Measurements from ENCODE around the gene GABRR1.

GABRR1 gene

GRCh38 chr6:89161326-89162046, 55.7 kb downstream of the GABRR1 start:
- no peak overlapping the region for H3K27ac Mint-ChIP-seq
- H3K4me1 Mint-ChIP-seq (ENCODE audit: low read depth) = peaks cover 1% of the 10 kb centered on the region
- H3K36me3 Mint-ChIP-seq (ENCODE audit: low read depth) = peaks cover 24% of the 10 kb centered on the region

GRCh38 chr6:89160331-89161092, 56.6 kb downstream of the GABRR1 start:
- Mint-ChIP-seq H3K27ac (no peak overlapping the region), H3K9me3 (no peaks in the 10 kb centered on the region), H3K4me1 (ENCODE audit: low read depth) (peaks cover 3% of the 10 kb centered on the region), H3K27me3 (ENCODE audit: low read depth) (no peaks in the 10 kb centered on the region), H3K36me3 (ENCODE audit: low read depth) (peaks cover 26% of the 10 kb centered on the region), H3K4me3 (no peak overlapping the region)
- no peak for DNase-seq (ENCODE audit: low spot score)

More at GRCh38 chr6:89161326-89162046, 55.7 kb downstream of the GABRR1 start:
- Mint-ChIP-seq H3K27me3 (ENCODE audit: low read depth) (no peaks in the 10 kb centered on the region), H3K9me3 (no peaks in the 10 kb centered on the region), H3K4me3 (no peak overlapping the region)
- DNase-seq (ENCODE audit: low spot score) = no peak

GRCh38 chr6:89154131-89154530, 63.0 kb downstream of the GABRR1 start:
- Mint-ChIP-seq H3K4me1 (ENCODE audit: low read depth) (peaks cover 9% of the 10 kb centered on the region), H3K9me3 (no peaks in the 10 kb centered on the region), H3K4me3 (no peak overlapping the region), H3K27ac (no peak overlapping the region), H3K27me3 (ENCODE audit: low read depth) (no peaks in the 10 kb centered on the region), H3K36me3 (ENCODE audit: low read depth) (peaks cover 33% of the 10 kb centered on the region)
- DNase-seq (ENCODE audit: low spot score) = no peak

GRCh38 chr6:89148016-89148750, 69.0 kb downstream of the GABRR1 start:
- H3K9me3 Mint-ChIP-seq = no peaks in the 10 kb centered on the region
- peak overlapping the region; percentile 63 for H3K4me3 Mint-ChIP-seq
- peaks cover 26% of the 10 kb centered on the region for H3K4me1 Mint-ChIP-seq (ENCODE audit: low read depth)
- H3K27ac Mint-ChIP-seq = peak overlapping the region; percentile 55
- peaks cover 7% of the 10 kb centered on the region for H3K27me3 Mint-ChIP-seq (ENCODE audit: low read depth)
- peaks cover 28% of the 10 kb centered on the region for H3K36me3 Mint-ChIP-seq (ENCODE audit: low read depth)
- peak; percentile 15 for DNase-seq (ENCODE audit: low spot score)

- Mint-ChIP-seq H3K27me3 (ENCODE audit: low read depth) (peaks cover 12% of the 10 kb centered on the region), H3K27ac (peak overlapping the region; percentile 47), H3K9me3 (no peaks in the 10 kb centered on the region), H3K36me3 (ENCODE audit: low read depth) (peaks cover 25% of the 10 kb centered on the region), H3K4me1 (ENCODE audit: low read depth) (peaks cover 26% of the 10 kb centered on the region), H3K4me3 (peak overlapping the region; percentile 79)
- DNase-seq (ENCODE audit: low spot score) = no peak
Observed at GRCh38 chr6:89146718-89147700, 70.1 kb downstream of the GABRR1 start.

GRCh38 chr6:89145956-89146717, 71.0 kb downstream of the GABRR1 start, which contains the start of gene PM20D2:
Gene PM20D2, plus strand, starts transcription at chr6:89146055. Its CDS starts 90 bp downstream, at chr6:89146145.
- peaks cover 19% of the 10 kb centered on the region for H3K36me3 Mint-ChIP-seq (ENCODE audit: low read depth)
- H3K27me3 Mint-ChIP-seq (ENCODE audit: low read depth) = peaks cover 12% of the 10 kb centered on the region
- peak; percentile 73 for DNase-seq (ENCODE audit: low spot score)
- peaks cover 26% of the 10 kb centered on the region for H3K4me1 Mint-ChIP-seq (ENCODE audit: low read depth)
- H3K4me3 Mint-ChIP-seq = peak within 1 kb of the TSS; percentile 92
- peak within 1 kb of the TSS; percentile 97 for H3K27ac Mint-ChIP-seq
- H3K9me3 Mint-ChIP-seq = no peaks in the 10 kb centered on the region

- H3K9me3 Mint-ChIP-seq = no peaks in the 10 kb centered on the region
- H3K27ac Mint-ChIP-seq = peak overlapping the region; percentile 97
- peaks cover 12% of the 10 kb centered on the region for H3K27me3 Mint-ChIP-seq (ENCODE audit: low read depth)
- H3K4me1 Mint-ChIP-seq (ENCODE audit: low read depth) = peaks cover 26% of the 10 kb centered on the region
- peak; percentile 51 for DNase-seq (ENCODE audit: low spot score)
- H3K4me3 Mint-ChIP-seq = peak overlapping the region; percentile 92
- H3K36me3 Mint-ChIP-seq (ENCODE audit: low read depth) = peaks cover 19% of the 10 kb centered on the region
Observed at GRCh38 chr6:89145091-89145955, 71.8 kb downstream of the GABRR1 start.

- Mint-ChIP-seq H3K27me3 (ENCODE audit: low read depth) (peaks cover 12% of the 10 kb centered on the region), H3K36me3 (ENCODE audit: low read depth) (peaks cover 12% of the 10 kb centered on the region), H3K4me1 (ENCODE audit: low read depth) (peaks cover 23% of the 10 kb centered on the region), H3K4me3 (peak overlapping the region; percentile 43), H3K27ac (no peak overlapping the region), H3K9me3 (no peaks in the 10 kb centered on the region)
- peak; percentile 6 for DNase-seq (ENCODE audit: low spot score)
Observed at GRCh38 chr6:89144354-89144906, 72.7 kb downstream of the GABRR1 start.

GRCh38 chr6:89140347-89141156, 76.6 kb downstream of the GABRR1 start:
- H3K4me1 Mint-ChIP-seq (ENCODE audit: low read depth) = peaks cover 12% of the 10 kb centered on the region
- no peak for DNase-seq (ENCODE audit: low spot score)
- peaks cover 12% of the 10 kb centered on the region for H3K27me3 Mint-ChIP-seq (ENCODE audit: low read depth)
- H3K9me3 Mint-ChIP-seq = no peaks in the 10 kb centered on the region
- H3K36me3 Mint-ChIP-seq (ENCODE audit: low read depth) = no peaks in the 10 kb centered on the region
- H3K4me3 Mint-ChIP-seq = no peak overlapping the region
- H3K27ac Mint-ChIP-seq = no peak overlapping the region

GRCh38 chr6:89139509-89140346, 77.4 kb downstream of the GABRR1 start:
- Mint-ChIP-seq H3K4me1 (ENCODE audit: low read depth) (peaks cover 8% of the 10 kb centered on the region), H3K36me3 (ENCODE audit: low read depth) (no peaks in the 10 kb centered on the region), H3K27ac (no peak overlapping the region), H3K27me3 (ENCODE audit: low read depth) (peaks cover 12% of the 10 kb centered on the region), H3K9me3 (no peaks in the 10 kb centered on the region), H3K4me3 (no peak overlapping the region)
- DNase-seq (ENCODE audit: low spot score) = no peak
